Liver (tissue), 3 donors: ENCODE measurements around the gene NCOA3.

Source experiments
- ATF3 ChIP-seq: IDR thresholded peaks from 2 replicates; pipeline ENCODE4 v1.6.1; 2016; ENCODE audit warnings: antibody characterized with exemption
- CTCF ChIP-seq: fragments of 150-350 bp; IDR thresholded peaks from 2 replicates; pipeline ENCODE4 v1.5.1; 2017; ENCODE audit warnings: improper control_type of control experiment, low read depth, low read length; ENCODE audit not compliant: missing input control
- GABPA ChIP-seq, 2 donors: IDR thresholded peaks in 1 of 2; conservative IDR thresholded peaks in 1 of 2; 2 replicates each; pipeline ENCODE4 v1.6.1; 2016; ENCODE audit warnings: antibody characterized with exemption in 2 of 2, mild to moderate bottlenecking in 1 of 2, moderate library complexity in 1 of 2
- HNF4G ChIP-seq: IDR thresholded peaks from 2 replicates; pipeline ENCODE4 v1.6.1; 2016; ENCODE audit warnings: antibody characterized with exemption
- MAX ChIP-seq: IDR thresholded peaks from 2 replicates; pipeline ENCODE4 v1.6.1; 2016; ENCODE audit warnings: antibody characterized with exemption
- RAD21 ChIP-seq, 2 donors: IDR thresholded peaks; 2 replicates each; pipeline ENCODE4 v1.6.1; 2016; ENCODE audit warnings: antibody characterized with exemption in 2 of 2, mild to moderate bottlenecking in 2 of 2
- REST ChIP-seq: IDR thresholded peaks from 2 replicates; pipeline ENCODE4 v1.6.1; 2016; ENCODE audit warnings: antibody characterized with exemption, mild to moderate bottlenecking
- RXRA ChIP-seq, 2 donors: IDR thresholded peaks; 2 replicates each; pipeline ENCODE4 v1.6.1; 2017 to 2018; ENCODE audit warnings: antibody characterized with exemption in 2 of 2, mild to moderate bottlenecking in 1 of 2
- SP1 ChIP-seq: IDR thresholded peaks from 2 replicates; pipeline ENCODE4 v1.6.1; 2018; ENCODE audit warnings: antibody characterized with exemption, mild to moderate bottlenecking
- TAF1 ChIP-seq: conservative IDR thresholded peaks from 2 replicates; pipeline ENCODE4 v1.6.1; 2016; ENCODE audit warnings: antibody characterized with exemption, mild to moderate bottlenecking
- ZBTB33 ChIP-seq: IDR thresholded peaks from 2 replicates; pipeline ENCODE4 v1.6.1; 2016; ENCODE audit warnings: antibody characterized with exemption
- donor health status: healthy.
- donor health status: healthy.

- no peak for TF ChIP-seq CTCF
- TF ChIP-seq TAF1: no peak
- no peak for TF ChIP-seq ZBTB33
- no peak for TF ChIP-seq REST
- no peak for TF ChIP-seq RAD21 (IDR thresholded peaks at IDR 0.05)
- TF ChIP-seq SP1: no peak
- TF ChIP-seq ATF3: no peak
- TF ChIP-seq RXRA (IDR thresholded peaks at IDR 0.05): no peak
- TF ChIP-seq MAX: no peak
- TF ChIP-seq GABPA (IDR thresholded peaks at IDR 0.05 in 1 of 2, conservative IDR thresholded peaks at IDR 0.05 in 1 of 2): no peak
- no peak for TF ChIP-seq HNF4G
These were observed 19.0 kb upstream of the NCOA3 start for GRCh38 chr20:47482705-47483104.
